ENCODE measurements around the gene HNF1A. TPM values are rescaled to one million over a fixed set of nuclear protein-coding genes. Genes with fewer than 3 reads are reported as not detected.
"Not testable (repeated sequence)": the region's sequence is repeated elsewhere in the genome, so short reads cannot be mapped to it uniquely, and the experiment has no call there.

The HNF1A gene, protein sequence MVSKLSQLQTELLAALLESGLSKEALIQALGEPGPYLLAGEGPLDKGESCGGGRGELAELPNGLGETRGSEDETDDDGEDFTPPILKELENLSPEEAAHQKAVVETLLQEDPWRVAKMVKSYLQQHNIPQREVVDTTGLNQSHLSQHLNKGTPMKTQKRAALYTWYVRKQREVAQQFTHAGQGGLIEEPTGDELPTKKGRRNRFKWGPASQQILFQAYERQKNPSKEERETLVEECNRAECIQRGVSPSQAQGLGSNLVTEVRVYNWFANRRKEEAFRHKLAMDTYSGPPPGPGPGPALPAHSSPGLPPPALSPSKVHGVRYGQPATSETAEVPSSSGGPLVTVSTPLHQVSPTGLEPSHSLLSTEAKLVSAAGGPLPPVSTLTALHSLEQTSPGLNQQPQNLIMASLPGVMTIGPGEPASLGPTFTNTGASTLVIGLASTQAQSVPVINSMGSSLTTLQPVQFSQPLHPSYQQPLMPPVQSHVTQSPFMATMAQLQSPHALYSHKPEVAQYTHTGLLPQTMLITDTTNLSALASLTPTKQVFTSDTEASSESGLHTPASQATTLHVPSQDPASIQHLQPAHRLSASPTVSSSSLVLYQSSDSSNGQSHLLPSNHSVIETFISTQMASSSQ
- not detected in 2 replicates for total RNA-seq

DNA sequence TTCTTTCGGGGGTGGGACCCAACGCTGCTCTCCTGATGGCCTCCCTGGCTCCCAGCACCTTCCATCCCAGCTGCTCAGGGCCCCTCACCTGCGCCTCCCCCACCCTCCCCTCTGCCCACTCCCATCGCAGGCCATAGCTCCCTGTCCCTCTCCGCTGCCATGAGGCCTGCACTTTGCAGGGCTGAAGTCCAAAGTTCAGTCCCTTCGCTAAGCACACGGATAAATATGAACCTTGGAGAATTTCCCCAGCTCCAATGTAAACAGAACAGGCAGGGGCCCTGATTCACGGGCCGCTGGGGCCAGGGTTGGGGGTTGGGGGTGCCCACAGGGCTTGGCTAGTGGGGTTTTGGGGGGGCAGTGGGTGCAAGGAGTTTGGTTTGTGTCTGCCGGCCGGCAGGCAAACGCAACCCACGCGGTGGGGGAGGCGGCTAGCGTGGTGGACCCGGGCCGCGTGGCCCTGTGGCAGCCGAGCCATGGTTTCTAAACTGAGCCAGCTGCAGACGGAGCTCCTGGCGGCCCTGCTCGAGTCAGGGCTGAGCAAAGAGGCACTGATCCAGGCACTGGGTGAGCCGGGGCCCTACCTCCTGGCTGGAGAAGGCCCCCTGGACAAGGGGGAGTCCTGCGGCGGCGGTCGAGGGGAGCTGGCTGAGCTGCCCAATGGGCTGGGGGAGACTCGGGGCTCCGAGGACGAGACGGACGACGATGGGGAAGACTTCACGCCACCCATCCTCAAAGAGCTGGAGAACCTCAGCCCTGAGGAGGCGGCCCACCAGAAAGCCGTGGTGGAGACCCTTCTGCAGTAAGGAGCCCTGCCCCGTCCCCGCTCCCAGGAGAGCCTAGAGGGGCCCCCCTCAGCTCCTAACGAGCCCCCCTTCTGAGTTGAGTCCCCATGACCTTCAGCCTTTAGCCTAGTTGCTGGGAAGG lies at the start of gene HNF1A:
HNF1A (plus strand) TSS at position 248 of the 924 bp plus-strand sequence; CDS start at position 474, 226 bp downstream.
- no peak for DNase-seq (ENCODE audit: low read depth, low spot score)

DNA sequence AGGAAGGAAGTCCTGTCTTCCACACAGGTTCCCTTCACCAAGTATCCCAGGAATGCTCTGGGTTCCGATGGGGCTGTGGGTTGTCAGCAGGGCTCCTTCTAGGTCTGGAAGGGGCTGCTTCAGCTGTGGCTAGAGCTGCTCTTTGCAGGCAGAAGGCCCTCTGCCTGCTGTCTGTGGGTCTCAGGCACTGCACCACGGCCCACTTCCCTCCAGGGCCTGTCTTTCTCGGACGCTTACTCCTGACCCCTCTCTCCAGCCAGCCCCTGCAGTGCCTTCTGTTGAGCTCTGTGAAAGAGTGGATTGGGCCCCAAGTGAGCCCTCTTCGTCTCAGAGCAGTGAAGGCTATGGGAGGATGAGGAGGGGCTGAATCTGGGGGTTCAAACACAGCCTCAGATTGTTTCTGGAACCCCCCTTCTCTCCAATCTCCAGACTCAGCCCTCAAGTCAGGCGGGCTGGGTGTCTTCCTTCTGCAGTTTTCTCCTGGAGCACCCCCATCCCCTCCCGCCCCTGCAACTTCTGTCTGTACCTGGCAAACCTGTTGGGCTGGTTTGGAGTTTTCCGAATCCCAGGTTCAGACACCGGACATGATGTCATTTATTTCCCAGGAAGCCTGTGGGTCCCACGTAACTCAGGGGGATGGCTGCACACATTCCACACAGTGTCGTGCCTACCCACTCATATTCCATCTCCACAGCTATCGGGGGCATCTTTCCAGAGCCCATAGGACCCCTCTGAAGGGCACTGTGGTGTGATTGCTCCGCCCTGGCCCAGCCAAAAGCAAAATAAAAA lies 49.3 kb upstream of the HNF1A start:
- DNase-seq (ENCODE audit: low read depth, low spot score) = no peak

DNA sequence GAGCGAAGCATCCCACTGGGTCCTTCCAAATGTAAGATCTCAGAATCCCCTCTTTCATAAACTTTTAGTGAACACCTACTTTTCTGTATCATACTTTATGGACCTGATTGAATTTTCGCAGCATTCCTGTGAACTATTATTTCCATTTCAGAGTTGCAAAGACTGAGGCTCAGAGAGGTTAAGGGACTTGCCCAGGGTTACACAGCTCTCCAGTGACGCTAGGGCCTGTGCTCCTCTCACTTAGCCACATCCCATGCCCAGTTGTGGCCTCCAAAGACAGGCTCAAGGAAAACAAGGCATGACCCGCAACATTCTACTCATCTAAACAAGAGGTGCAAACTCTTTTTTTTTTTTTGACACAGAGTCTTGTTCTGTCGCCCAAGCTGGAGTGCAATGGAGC lies 48.3 kb upstream of the HNF1A start:
- no peak for DNase-seq (ENCODE audit: low read depth, low spot score)

DNA sequence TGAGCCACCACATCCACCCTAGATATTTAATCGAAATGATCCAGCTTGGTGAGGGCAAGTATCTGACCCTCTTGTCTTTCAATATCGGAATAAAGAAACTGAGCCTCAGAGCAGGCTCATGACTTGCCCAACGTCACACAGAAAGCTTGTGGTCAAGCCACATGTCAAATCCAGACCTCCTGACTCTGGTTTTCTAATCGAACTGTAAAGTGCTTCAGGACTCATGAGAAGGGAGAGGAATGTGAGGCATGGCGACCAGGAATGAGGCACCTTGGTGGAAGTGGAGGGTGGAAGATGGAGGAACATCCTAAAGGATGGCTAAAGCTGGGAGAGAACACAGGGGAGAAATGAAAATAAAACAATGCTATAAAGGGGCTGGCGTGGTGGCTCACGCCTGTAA lies 46.3 kb upstream of the HNF1A start:
- no peak for DNase-seq (ENCODE audit: low read depth, low spot score)

DNA sequence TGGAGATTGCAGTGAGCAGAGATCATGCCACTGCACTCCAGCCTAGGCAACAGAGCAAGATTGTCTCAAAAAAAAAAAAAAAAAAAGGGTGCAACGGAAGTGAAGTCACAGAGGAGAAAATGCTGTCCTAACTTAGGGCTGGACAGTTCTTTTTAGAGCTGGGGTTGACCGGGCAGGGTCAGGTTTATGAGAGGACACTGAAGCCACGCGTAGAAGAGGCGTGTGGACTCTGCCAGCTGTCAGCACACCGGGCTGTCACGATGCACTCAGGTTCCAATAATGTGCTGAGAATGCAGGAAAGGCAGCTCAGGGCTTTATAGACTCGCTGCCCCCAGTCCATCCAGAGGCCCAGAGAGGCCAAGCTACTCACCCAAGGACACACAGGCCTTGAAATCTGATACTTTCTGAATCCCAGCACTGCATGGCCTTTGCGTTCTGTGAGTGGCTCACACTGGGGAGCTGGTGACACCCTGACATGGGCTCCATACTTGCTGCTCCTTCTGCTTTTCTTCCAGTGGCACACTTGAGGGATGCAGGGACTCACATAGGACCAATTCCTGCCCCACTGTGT lies 45.3 kb upstream of the HNF1A start:
- DNase-seq (ENCODE audit: low read depth, low spot score) = no peak

DNA sequence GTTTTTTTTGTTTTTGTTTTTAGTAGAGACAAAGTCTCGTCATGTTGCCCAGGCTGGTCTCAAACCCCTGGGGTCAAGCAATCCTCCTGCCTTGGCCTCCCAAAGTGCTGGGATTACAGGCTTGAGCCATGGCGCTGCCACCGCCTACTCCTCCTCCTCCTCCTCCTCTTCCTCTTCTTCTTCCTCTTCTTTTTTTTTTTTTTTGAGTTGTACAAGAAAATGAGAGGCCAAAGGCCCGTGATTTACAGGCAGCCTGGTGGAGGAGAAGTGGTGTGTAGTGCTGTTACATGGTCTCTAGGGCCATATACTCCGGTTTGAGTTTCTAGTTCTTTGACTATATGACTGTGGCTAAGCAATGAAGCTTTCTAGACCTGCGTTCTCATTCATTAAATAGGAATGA lies 44.6 kb upstream of the HNF1A start:
- no peak for DNase-seq (ENCODE audit: low read depth, low spot score)

DNA sequence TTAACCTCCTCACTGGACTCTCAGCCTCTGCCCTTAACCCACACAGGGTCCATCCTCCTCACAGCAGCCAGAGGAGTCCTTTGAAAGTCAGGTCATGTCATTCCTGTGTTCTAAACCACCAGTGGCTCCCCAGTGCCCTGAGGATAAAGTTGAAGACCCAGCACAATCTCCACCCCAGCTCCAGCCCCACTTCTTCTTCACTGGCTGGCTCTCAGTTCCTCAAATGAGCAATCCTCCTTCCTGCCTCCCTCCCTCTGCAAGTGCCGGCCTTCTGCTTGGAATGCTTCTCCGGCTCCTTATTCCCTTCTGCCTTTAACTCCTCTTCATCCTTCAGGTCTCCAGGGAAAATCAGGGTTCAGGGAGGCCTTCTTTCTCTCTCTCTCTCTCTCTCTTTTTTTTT lies 42.1 kb upstream of the HNF1A start:
- no peak for DNase-seq (ENCODE audit: low read depth, low spot score)

DNA sequence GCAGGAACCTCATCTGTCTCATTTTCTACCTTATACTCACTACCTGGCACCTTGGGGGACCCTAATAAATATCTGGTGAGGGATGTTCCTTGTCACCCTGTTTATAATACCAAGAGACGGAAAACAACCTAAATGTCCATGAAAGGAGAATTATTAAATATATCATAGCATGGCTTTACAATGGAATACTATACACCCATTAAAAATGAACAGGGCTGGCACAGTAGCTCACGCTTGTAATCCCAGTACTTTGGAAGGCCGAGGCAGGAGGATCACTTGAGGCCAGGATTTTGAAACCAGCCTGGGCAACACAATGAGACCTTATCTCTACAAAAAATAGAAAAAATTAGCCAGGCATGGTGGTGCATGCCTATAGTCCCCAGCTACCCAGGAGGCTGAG lies 39.8 kb upstream of the HNF1A start:
- DNase-seq (ENCODE audit: low read depth, low spot score) = no peak

DNA sequence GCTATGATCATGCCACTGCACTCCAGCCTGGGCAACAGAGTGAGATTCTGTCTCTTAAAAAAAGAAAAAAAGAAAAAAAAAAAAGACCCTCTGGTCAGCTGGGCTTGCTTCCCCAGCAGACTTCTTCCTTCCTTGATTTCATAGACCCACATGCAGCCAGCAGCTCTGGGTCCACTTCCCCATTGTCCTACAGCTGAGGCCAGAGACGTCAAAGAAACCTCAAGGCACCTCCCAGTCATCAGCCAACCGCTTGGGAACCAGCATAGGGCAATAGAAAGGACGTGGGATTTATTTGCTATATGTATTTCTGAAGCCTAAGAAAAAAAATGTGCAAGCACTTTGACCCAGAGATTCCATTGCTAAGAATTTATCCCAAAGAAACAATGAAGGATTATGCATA lies 38.8 kb upstream of the HNF1A start:
- DNase-seq (ENCODE audit: low read depth, low spot score) = no peak

DNA sequence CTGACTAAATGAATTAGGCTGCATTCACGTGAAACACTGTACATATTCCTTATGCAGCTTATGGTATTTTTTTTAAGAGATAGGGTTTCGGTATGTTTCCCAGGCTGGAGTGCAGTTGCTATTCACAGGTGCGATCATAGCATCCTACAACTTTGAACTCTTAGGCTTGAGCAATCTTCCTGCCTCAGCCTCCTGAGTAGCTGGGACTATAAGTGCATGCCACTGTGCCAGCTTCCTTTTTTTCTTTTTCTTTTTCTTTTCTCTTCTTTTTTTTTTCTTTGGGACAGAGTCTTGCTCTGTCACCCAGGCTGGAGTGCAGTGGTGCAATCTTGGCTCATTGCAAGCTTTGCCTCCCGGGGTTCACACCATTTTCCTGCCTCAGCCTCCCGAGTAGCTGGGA lies 38.3 kb upstream of the HNF1A start:
- no peak for DNase-seq (ENCODE audit: low read depth, low spot score)

DNA sequence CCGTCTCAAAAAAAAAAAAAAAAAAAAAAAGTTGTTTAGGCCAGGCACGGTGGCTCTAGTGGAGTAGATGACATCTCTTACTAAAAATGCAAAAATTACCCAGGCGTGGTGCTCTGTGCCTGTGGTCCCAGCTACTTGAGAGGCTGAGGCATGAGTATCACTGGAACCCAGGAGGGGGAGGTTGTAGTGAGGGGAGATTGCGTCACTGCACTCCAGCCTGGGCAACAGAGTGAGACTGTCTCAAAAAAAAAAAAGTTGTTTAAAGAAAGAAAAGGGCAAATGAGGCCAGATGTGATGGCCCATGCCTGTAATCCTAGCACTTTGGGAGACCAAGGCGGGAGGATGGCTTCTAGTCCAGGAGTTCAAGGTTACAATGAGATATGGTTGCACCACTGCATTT lies 37.5 kb upstream of the HNF1A start:
- no peak for DNase-seq (ENCODE audit: low read depth, low spot score)

DNA sequence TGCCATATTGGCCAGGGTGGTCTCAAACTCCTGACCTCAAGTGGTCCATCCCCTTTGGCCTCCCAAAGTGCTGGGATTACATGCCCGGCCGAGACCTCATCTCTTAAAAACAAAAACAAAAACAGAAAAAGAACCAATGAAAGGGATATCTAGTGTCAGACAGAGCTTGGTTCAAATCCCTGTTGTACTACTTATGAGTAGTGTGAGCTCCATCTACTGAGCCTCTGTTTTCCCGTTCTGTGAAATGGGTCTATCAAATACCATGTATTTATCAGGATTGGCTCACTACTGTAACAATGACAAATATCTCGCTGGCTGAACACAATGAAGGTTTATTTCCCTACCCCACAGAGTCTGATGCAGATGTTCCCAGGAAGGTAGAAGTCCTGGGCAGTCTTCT lies 36.9 kb upstream of the HNF1A start:
- DNase-seq (ENCODE audit: low read depth, low spot score) = no peak

DNA sequence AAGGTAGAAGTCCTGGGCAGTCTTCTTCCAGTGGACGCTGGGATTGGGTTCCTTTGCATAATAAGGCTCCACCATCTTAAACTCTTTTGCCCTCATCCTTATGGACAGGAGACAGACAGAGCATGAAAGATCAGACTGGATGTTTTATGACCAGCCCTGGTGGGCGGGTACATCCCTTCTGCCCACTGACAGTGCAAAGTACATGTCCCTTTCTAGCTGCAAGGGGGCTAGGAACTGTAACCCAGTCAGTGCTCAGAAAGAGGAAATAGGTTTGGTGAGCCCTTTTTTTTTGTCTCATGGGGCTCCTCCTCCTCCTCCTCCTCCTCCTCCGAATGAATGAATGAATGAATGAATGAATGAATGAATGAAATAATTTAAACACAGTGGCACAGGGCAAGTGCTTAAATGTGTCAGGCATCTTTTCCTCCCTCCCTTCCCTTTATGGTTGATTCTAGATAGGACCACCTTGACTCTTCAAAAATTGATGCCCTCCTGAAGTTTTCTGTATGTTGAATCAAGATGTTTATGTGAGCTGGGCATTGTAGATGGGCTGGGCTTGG lies 36.4 kb upstream of the HNF1A start:
- DNase-seq (ENCODE audit: low read depth, low spot score) = no peak

DNA sequence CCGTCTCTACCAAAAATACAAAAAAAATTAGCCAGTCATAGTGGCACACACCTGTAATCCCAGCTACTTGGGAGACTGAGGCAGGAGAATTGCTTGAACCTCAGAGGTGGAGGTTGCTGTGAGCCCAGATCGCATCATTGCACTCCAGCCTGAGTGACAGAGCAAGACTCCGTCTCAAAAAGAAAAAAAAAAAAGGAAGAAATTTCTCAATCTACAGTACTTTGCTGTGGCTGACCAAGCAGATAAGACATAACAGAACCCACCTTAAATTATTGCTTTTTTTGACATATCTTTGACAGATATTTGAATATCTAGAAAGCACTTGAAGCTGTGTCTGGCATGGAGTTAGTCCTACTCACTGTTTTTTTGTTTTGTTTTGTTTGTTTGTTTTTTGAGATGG lies 34.9 kb upstream of the HNF1A start:
- no peak for DNase-seq (ENCODE audit: low read depth, low spot score)

DNA sequence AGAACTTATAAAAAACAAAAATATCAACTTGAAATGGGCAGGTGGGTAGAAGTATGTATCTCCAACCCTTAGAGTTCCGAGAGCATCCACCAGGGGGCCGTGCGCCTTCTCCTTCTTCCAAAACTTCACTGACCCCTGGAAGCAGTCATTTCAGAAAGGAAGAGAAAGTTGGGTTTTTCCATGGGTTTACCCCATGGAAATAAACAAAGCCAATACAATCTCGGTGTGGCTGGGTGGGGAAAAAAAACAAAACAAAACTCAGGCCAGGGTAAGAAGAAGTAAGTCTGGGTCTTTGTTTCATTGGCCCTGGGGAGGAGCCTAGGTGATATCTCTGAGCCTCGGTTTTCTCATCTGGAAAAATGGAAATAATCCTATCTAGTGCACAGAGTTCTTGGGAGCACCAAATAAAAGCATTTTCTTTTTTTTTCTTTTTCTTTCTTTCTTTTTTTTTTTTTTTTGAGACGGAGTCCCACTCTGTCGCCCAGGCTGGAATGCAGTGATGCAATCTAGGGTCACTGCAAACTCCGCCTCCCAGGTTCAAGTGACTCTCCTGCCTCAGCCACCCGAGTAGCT lies 33.6 kb upstream of the HNF1A start:
- no peak for DNase-seq (ENCODE audit: low read depth, low spot score)

DNA sequence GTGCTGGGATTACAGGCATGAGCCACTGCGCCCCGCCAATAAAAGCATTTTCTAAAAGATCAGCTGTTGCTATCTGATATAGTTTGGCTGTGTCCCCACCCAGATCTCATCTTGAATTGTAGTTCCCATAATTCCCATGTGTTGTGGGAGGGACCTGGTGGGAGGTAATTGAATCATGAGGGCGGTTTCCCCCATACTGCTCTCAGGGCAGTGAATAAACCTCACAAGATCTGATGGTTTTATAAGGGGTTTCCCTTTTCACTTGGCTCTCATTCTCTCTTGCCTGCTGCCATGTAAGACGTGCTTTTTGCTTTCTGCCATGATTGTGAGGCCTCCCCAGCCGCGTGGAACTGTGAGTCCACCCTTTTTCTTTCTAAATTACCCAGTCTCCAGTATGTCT lies 32.8 kb upstream of the HNF1A start:
- not testable (repeated sequence) for DNase-seq (ENCODE audit: low read depth, low spot score)

DNA sequence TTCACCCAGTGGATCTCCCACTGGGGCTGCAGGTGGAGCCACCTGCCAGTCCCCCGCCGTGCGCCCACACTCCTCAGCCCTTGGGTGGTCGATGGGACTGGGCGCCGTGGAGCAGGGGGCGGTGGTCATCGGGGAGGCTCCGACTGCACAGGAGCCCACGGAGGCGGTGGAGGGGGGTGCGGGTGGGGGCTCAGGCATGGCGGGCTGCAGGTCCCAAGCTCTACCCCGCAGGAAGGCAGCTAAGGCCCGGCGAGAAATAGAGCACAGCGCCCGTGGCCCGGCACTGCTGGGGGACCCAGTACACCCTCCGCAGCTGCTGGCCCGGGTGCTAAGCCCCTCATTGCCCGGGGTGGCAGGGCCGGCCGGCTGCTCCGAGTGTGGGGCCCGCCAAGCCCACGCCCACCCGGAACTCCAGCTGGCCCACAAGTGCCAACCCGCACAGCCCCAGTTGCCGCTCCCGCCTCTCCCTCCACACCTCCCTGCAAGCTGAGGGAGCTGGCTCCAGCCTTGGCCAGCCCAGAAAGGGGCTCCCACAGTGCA lies 28.0 kb upstream of the HNF1A start:
- DNase-seq (ENCODE audit: low read depth, low spot score) = not testable (repeated sequence)

DNA sequence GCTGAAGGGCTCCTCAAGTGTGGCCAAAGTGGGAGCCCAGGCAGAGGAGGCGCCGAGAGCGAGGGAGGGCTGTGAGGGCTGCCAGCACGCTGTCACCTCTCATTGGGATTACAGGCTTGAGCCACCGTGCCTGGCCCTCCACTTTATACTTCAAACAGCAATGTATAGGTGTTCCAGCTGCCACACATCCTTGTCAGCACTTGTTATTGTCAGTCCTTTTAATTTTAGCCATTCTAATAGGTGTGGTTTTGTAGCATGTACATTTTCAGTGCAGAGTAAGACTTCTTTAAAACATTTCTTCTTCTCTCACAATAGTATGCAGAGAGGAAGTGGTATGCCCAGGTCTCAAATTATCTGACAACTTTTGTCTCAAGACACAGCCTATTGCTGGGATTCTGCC lies 27.5 kb upstream of the HNF1A start:
- DNase-seq (ENCODE audit: low read depth, low spot score) = no peak

DNA sequence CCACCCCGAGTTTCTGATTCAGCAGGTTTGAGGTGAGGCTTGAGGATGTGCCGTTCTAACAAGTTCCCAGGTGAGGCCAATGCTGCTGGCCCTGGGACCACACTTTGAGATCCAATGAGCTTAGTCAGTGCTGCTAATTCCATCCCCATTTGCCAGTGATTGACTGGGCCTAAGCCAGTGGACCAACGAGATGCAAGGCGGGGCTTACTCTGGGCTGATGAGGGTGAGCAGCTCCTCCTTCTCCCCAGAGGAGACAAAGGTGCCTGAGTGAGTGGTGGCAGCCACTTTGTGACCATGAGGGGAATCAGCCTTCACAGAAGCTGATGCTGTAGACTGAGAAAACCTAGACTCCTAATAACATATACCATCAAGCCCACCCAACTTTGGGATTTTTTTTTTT lies 23.1 kb upstream of the HNF1A start:
- no peak for DNase-seq (ENCODE audit: low read depth, low spot score)

All from pulmonary artery endothelial cell (primary cell).